ENCODE data around the gene EXOSC1. TPM values are rescaled to one million over a fixed set of nuclear protein-coding genes. Genes with fewer than 3 reads are reported as not detected.

EXOSC1 gene
- total RNA-seq, 2 experiments from 2014 or later, result 54.9 to 64.0 TPM

Other genes with a start within 250 kb of the EXOSC1 start
- 10 to 100 TPM; 76.7 to 91.9 TPM for gene ARHGAP19, start 153.4 kb downstream of the EXOSC1 start, total RNA-seq
- 1 to 10 TPM; 2.3 to 3.0 TPM for gene FRAT1, start 126.7 kb downstream of the EXOSC1 start, total RNA-seq
- gene FRAT2, start 111.3 kb downstream of the EXOSC1 start, total RNA-seq, result 1 to 10 TPM; 5.1 to 5.6 TPM
- 10 to 100 TPM; 51.0 to 55.2 TPM for gene RRP12, start 44.7 kb downstream of the EXOSC1 start, total RNA-seq
- gene PGAM1, start 19.8 kb downstream of the EXOSC1 start, total RNA-seq, result 1,000 to 10,000 TPM; 1,371 to 1,393 TPM
- gene ZDHHC16, start 169 bp upstream of the EXOSC1 start, total RNA-seq, result 10 to 100 TPM; 20.7 to 26.5 TPM
- 10 to 100 TPM; 95.0 to 95.6 TPM for gene MMS19, start 52.4 kb upstream of the EXOSC1 start, total RNA-seq
- 1 to 10 TPM in 1 of 2 experiments, under 1 TPM in 1; 0.86 to 1.3 TPM for gene UBTD1, start 52.9 kb upstream of the EXOSC1 start, total RNA-seq
- under 1 TPM in 1 of 2 experiments, not detected in 1; 0.26 TPM for gene ANKRD2, start 126.8 kb upstream of the EXOSC1 start, total RNA-seq
- gene HOGA1, start 138.4 kb upstream of the EXOSC1 start, total RNA-seq, result not detected
- gene C10orf62, start 143.7 kb upstream of the EXOSC1 start, total RNA-seq, result not detected
- 10 to 100 TPM; 10.7 TPM for gene MORN4, start 187.5 kb upstream of the EXOSC1 start, total RNA-seq
- 1 to 10 TPM; 8.9 to 9.4 TPM for gene PI4K2A, start 194.7 kb upstream of the EXOSC1 start, total RNA-seq
- 1 to 10 TPM; 1.5 to 1.9 TPM for gene AVPI1, start 241.2 kb upstream of the EXOSC1 start, total RNA-seq